NCI-H524 treated with DMSO at 0.1 percent for 48 hours (cell line): ENCODE data around the gene KLK5.
"Not testable (repeated sequence)": the region's sequence is repeated elsewhere in the genome, so short reads cannot be mapped to it uniquely, and the experiment has no call there.

Experiments
- DNase-seq: peaks from one replicate; lab custom pipeline; 2025; lab: John Stamatoyannopoulos, UW

The KLK5 gene

GRCh38 chr19:50952910-50953309 lies at the start of gene KLK5:
Gene KLK5 (minus strand): TSS chr19:50953038. CDS start chr19:50952657, 381 bp downstream.
- DNase-seq: no peak

GRCh38 chr19:51002089-51002532 lies 49.3 kb upstream of the KLK5 start:
- no peak for DNase-seq

- no peak for DNase-seq
Observed at GRCh38 chr19:51001515-51001914, 48.7 kb upstream of the KLK5 start, which contains the start of gene KLK8. Gene KLK8 (minus strand): TSS chr19:51001604. CDS start chr19:51001167, 437 bp downstream.

GRCh38 chr19:51000981-51001380 lies 48.1 kb upstream of the KLK5 start:
- no peak for DNase-seq

GRCh38 chr19:51000426-51000825 lies 47.6 kb upstream of the KLK5 start:
- DNase-seq: no peak

GRCh38 chr19:50998686-50999085 lies 45.8 kb upstream of the KLK5 start:
- DNase-seq: no peak

GRCh38 chr19:50998061-50998460 lies 45.2 kb upstream of the KLK5 start:
- no peak for DNase-seq

GRCh38 chr19:50994129-50994528 lies 41.3 kb upstream of the KLK5 start:
- no peak for DNase-seq

GRCh38 chr19:50992666-50993035 lies 39.8 kb upstream of the KLK5 start:
- DNase-seq: no peak

GRCh38 chr19:50984416-50984815 lies 31.6 kb upstream of the KLK5 start:
- DNase-seq: not testable (repeated sequence)

GRCh38 chr19:50983625-50984292 lies 30.9 kb upstream of the KLK5 start, which contains the start of gene KLK7:
Gene KLK7 (minus strand): TSS chr19:50983917. CDS start chr19:50982399, 1,518 bp downstream.
- DNase-seq: no peak

GRCh38 chr19:50982186-50982585 lies 29.3 kb upstream of the KLK5 start:
- DNase-seq: no peak

- DNase-seq: no peak
Observed at GRCh38 chr19:50981587-50982146, 28.8 kb upstream of the KLK5 start.

GRCh38 chr19:50980208-50980607 lies 27.4 kb upstream of the KLK5 start:
- DNase-seq: no peak

GRCh38 chr19:50979758-50980157 lies 26.9 kb upstream of the KLK5 start:
- DNase-seq: no peak

GRCh38 chr19:50978772-50979390 lies 26.0 kb upstream of the KLK5 start:
- no peak for DNase-seq

- no peak for DNase-seq
Observed at GRCh38 chr19:50977626-50978025, 24.8 kb upstream of the KLK5 start.

GRCh38 chr19:50975766-50976165 lies 22.9 kb upstream of the KLK5 start:
- DNase-seq: no peak

- no peak for DNase-seq
Observed at GRCh38 chr19:50974702-50975556, 22.1 kb upstream of the KLK5 start.

GRCh38 chr19:50972795-50973376 lies 20.0 kb upstream of the KLK5 start:
- DNase-seq: no peak

- DNase-seq: not testable (repeated sequence)
Observed at GRCh38 chr19:50969810-50970209, 17.0 kb upstream of the KLK5 start.

GRCh38 chr19:50969413-50969760 lies 16.5 kb upstream of the KLK5 start, which contains the start of gene KLK6:
Gene KLK6 (minus strand): TSS chr19:50969591. CDS start chr19:50968104, 1,487 bp downstream.
- no peak for DNase-seq
